DMS79 (cell line): ENCODE data around the gene SBK3.
"Not testable (repeated sequence)": the region's sequence is repeated elsewhere in the genome, so short reads cannot be mapped to it uniquely, and the experiment has no call there.

ENCODE experiments used
- DNase-seq: peaks from one replicate; lab custom pipeline; 2025; lab: John Stamatoyannopoulos, UW

SBK3 gene

DNA sequence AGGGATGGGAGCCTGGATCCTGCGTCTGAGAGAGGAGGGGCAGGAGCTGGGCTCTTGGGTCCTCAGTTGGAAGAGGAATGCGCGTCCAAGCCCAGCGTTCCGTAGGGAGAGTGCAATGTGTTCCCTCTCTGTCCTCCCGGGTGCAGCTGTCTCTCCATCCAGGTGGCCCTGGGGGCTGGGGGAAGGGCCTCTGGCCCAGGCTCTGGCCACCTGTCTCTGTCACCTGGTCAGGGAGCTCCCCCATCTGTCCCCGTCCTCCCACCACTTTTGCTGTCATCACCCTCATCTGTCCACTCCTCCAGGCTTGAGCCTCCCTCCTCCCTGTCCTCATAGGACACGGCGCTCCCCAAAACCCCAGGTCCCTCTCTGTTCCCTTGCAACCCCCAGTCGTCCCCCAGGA is 4.7 kb downstream of the SBK3 start:
- DNase-seq, result no peak

DNA sequence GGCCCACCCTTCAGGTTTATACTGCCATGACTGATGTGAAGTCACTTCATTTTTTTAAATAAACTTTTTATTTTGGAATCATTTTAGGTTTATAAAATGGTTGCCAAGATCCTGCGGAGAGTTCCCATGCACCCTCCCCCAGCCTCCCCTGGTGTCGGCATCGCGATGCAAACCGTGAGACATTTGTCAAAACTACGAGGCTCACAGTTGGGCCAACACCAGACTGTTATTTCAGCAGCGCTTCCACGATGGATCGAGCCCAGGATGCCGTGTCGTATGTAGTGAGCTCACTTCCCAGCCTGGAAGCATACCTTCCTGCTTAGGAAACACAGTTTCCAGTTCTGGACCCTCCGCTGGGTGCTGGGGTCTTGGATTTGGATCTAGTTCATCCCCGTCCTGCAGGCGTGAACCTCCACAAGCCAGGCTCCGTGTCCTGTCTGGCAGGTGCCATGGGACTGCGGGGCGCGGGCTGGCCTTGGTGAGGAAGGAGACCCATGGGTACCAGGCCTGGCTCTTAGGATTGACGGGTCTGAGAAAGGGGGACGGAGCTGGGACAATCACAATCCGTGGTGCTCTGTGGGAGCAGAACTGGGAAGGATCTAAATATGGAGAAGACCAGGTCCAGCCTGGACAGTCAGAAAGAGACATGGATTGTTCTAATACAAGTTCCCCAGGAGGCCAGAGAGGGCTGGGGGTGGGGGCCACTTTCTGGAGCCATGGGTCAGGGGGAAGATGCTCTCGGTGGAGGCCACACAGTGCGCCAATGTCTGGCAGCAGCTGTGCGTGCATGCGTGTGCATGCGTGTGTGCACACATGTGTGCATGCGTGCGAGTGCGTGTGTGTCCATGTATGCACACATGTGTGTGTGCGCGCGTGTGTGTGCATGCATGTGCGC is 6.0 kb downstream of the SBK3 start:
- no peak for DNase-seq

DNA sequence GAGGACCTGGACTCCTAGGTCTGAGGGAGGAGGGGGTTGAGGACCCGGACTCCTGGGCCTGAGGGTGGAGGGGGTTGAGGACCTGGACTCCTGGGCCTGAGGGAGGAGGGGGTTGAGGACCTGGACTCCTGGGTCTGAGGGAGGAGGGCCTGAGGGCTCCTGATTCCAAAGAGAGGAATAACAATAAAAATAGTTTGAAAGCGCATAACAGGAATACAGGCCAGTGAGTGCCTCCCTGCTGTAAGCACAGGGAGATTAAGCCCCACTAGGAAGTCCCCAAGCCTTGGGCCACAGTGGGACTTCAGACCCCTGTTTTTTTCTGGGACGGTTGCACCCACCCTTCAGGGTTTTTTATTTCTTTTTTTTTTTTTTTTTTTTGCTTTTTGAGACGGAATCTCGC is 7.2 kb downstream of the SBK3 start:
- DNase-seq, result no peak

DNA sequence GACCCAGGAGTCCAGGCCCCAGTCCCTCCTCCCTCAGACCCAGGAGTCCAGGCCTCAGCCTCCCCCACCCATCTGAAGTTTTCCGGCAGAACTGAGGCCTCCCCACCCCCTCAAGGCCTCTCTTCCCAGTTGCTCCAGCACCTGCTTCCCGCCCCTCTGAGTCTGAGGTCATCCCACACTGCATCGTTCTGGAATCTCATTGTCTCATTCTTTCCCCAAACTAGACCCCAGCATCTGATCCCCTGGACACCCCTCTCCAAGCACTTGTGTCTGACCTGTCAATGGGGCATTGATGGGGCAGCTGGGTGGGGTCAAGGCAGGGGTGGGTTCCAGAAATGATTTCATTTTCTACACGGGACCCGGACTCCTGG is 7.6 kb downstream of the SBK3 start:
- DNase-seq, result no peak

DNA sequence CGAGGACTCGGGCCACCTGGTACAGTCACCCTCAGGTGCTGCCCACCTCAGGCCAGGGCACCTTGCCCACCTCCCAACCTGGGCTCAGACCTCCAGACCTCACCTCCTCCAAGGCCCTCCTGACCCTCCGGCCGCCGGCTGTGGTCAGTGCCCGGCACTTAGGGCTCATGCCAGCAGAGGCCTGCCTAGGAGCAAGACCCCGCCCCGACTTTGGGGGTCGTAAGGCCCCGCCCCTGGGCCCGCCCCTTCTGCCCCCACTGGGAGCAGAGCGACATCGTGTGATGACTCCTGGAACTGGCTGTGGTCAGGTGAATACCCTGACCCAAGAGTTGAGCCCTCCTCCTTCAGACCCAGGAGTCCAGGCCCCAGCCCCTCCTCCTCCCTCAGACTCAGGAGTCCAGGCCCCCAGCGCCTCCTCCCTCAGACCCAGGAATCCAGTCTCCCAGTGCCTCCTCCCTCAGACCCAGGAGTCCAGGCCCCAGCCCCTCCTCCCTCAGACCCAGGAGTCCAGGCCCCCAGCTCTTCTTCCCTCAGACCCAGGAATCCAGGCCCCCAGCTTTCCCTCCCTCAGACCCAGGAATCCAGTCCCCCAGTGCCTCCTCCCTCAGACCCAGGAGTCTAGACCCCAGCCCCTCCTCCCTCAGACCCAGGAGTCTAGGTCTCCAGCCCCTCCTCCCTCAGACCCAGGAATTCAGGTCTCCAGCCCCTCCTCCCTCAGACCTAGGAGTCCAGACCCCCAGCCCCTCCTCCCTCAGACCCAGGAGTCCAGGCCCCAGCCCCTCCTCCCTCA is 8.2 kb downstream of the SBK3 start, which contains the start of gene SBK2:
TSS of gene SBK2 (minus strand) at position 183 of the 790 bp plus-strand sequence. CDS start 839 bp downstream, outside the sequence.
- DNase-seq, result no peak

DNA sequence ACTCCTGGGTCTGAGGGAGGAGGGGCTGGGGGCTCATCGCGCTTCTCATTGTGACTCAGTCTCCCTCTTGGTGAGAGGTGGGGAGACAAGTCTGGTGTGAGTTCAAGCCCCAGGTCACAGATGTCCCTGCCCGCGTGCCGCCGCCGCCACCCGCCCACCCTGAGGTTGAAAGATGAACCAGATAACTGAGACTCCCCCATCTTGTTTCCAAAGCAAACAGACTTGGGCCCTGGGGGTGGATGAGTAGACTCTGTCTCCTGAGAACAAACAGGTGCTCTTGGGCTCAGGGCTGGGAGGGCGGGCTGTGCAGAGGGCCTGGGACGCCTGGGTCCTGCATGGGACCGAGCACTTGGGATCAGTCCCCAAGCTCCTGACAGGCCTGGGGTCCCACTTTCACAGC is 9.0 kb downstream of the SBK3 start:
- no peak for DNase-seq

DNA sequence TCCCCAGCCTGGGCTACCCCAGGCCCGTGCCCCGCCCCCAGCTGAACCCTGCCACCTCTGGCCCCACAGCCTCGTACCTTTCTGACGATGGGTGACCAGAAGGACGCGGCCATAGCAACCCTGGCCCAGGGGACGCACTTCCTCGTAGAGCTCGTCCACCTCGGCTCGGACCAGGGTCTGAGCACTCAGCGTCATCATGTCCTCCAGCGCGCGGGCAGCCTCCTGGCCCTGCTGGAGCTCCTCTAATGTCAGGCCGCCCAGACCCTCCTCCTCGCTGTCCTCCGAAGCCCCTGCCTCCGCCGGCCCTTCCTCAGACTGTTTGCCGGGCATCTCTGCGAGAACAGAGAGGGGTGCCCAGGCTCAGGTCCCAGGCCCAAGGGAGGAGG is 9.4 kb downstream of the SBK3 start:
- DNase-seq, result no peak

DNA sequence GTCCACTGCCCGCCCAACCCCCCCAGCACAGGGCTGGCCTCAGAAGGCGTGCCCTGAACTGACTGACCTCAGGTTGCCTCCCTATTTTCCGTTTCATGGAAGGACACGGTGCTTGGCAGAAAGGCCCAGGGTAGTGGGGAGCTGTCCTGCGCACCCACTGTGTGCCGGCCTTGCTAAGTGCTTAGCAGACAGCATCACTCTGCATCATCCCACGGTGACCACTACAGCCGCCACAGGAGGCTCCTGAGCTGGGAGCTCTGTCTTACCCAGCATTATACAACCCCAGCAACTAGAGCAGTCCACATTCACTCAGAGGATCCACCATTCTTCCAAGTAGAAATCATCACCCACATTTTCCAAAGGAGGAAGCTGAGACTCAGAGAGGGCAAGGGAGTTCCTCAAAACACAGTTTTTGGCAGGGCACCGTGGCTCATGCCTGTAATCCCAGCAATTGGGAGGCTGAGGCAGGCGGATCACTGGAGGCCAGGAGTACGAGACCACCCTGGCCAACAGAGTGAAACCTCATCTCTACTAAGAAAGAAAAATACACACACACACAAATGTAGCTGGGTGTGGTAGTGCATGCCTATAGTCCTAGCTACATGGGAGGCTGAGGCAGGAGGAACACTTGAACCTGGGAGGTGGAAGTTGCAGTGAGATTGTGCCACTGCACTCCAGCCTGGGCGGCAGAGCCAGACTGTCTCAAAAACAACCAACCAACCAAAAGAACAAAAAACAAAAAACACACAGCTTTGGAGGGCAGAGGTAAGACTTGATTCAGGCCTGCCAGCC is 10.0 kb downstream of the SBK3 start:
- DNase-seq, result no peak

DNA sequence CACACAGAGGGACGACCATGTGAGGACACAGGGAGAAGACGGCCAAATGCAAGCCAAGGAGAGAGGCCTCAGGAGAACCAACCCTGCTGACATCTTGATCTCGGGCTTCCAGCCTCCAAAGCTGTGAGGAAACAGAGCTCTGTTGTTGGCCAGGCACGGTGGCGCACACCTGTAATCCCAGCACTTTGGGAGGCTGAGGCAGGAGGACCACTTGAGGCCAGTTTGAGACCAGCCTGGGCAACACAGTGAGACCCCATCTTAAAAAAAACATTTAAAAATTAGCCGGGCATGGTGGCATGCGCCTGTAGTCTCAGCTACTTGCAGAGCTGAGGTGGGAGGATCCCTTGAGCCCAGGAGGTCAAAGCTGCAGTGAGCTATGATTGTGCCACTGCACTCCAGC is 11.1 kb downstream of the SBK3 start:
- DNase-seq, result not testable (repeated sequence)

DNA sequence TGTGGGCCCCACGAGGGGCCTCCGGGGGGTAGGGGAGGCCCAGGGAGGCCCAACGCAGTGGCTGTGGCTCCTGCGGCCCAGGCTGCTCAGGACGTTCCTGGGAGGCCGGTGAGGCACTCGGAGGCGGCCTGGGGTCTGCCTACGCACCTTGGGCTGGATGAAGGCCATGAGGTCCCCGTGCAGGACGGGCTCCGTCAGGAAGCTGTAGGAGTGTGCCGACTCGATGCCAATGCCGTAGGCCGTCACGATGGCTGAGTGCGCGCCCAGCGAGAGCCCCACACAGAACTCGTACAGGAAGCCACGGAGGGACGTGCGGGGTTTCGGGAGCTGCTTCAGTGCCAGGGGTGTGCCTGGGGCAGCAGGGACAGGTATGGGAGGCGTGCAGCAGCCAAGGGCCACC is 14.3 kb downstream of the SBK3 start:
- no peak for DNase-seq

DNA sequence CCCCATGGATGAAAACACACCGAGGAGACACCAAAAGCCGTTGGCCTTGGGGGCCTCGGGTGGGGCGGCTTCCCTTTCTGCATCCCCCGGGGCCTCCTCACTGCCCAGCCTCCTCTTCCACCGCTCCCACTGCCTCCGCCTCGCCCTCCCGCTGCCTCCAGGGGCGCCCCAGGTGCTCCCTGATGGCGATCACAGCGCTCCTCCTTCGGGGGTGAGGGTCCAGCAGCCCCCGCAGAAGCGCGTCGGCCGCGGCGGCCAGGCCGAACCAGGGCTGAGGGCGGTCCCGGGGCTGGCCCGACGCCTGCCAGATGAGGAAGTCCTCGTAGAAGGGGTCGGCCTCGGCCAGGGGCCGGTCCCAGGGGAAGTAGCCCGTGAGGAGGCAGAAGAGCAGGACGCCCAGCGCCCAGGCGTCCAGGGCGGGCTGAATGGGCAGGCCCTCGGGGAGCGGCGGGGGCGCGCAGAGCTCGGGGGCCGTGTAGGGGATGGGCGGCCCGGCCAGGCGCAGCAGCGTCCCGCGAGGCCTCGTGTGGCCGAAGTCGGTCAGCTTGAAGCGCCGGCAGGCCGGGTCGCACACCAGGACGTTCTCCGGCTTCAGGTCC is 15.6 kb downstream of the SBK3 start:
- DNase-seq, result no peak

DNA sequence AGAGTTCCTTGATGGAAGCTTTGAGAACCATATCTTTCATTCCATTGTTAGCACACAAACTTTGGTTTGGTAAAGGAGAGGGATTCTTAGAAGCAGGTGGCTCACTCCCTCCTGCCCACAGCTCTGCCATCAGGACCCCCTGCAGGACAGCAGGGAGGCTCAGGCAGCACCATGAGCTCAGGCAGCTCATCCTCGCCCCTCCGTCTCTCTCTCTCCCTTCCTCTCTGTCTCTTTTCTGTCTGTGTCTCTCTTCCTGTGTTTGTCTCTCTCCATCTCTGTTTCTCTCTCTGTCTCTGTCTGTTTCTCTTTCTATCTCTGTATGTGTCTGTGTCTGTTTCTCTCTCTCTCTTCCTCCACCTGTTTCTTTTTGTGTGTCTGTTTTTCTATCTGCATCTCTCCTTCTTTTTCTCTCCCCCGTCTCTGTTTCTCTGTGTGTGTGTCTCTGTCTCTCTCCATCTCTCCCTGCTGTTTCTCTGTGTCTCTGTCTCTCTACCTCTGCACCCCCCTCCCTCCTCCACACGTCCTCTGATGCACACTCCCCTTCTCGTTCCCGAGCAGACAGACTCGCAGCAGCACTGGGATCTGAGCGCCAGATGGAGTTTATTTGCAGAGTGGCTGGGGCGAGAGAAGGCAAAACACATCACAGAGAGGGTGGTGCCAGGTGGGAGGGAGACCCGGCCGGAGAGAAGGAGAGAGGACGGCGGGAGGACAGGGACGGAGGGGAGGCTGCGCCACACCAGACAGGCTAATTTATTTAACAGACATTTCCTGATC is 17.1 kb downstream of the SBK3 start:
- peak; percentile 15 for DNase-seq

DNA sequence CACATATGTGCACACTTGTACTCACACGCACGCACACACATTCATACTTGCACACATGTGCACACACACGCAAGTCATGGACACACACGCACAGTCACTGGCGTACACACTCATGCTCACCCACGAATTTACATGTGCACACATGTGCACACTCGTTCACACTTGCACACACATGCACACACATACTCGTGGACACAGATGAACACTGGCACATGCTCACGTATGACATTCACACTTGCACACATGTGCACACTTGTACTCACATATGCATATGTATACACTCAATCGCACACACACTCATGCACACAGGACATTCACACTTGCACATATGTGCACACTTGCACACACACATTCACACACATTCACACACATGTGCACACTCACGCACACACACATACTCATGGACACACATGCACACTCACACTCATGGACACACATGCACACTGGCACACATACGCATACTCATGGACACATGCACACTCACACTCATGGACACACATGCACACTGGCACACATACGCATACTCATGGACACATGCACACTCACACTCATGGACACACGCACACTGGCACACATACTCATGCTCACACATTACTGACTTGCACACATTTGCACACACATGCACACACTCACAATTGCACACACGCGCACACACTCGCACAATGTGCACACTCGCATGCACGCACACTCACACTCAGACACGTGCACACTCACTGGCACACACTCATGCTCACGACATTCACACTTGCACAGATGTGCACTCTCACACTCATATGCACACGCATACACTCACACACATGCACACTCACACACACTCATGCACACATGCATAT is 17.9 kb downstream of the SBK3 start:
- no peak for DNase-seq

DNA sequence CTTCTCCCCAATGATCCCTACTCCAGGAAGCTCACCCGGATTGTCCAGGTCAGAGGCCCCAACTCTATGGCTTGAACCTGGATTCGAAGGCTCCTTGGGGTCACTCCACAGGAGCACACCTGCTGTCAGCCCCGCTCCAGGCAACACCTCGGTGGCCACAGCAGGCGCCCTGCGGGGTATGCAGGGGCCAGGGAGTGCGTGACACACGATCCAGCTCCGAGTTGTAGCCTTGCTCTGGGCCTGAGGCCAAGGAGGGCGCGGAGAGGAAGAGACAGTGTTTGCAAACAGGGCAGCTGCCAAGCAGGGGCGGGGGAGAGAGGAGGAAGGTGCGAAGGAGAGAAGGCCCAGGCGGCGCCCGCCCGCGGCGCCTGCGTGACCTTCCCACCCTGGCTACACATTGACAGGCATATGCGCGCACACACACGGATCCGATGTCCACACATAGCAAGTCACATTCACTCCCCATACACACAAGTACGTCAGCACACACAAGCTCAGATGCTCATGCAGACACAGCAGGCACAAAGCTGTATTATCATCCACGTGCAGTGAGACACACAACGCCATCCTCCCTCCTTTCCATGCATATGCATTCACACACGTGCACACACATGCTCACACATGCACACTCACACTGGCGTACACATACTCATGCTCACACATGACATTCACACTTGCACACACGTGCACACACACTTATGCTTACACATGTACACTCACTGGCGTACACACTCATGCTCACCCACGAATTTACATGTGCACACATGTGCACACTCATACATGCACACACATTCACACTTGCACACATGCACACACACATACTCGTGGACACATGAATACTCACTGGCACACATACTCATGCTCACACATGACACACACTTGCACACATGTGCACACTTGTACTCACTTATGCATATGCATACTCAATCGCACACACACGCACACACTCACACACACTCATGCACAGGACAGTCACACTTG is 18.8 kb downstream of the SBK3 start:
- peak; percentile 71 for DNase-seq

DNA sequence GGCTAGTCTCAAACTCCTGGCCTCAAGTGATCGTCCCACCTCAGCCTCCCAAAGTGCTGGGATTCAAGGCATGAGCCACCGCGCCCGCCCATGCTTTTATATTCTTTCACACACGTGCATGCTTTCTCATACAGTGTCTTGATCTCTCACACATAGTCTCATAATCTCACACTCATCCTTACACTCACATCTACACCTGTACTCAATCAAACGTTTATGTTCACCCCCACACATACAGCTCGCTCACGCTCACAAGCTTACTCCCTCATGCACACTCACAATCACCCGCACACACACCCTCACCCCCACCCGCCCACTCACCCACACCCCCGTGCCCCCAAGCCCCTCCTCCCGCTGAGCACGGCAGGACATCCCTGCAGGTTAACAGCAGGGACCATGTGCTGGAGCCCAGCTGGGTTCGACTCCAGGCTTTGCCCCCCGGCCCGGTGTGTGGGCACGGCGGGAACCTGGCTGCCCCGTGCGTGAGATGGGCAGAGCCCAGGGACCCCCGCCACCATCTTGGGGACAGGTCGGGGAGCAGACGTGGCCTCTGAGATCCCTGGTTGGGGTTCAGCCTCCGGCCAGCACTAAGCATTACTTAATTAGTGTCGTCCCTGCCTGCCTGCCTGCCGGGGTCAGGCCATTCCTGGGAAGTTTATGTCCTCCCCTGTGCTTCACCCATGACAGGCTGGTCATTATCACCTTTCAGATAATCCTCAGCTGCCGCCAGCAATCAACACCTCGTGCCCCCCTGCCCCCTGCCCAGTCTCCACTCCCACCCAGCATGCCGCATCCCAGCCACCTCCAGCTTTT is 19.8 kb downstream of the SBK3 start:
- no peak for DNase-seq

DNA sequence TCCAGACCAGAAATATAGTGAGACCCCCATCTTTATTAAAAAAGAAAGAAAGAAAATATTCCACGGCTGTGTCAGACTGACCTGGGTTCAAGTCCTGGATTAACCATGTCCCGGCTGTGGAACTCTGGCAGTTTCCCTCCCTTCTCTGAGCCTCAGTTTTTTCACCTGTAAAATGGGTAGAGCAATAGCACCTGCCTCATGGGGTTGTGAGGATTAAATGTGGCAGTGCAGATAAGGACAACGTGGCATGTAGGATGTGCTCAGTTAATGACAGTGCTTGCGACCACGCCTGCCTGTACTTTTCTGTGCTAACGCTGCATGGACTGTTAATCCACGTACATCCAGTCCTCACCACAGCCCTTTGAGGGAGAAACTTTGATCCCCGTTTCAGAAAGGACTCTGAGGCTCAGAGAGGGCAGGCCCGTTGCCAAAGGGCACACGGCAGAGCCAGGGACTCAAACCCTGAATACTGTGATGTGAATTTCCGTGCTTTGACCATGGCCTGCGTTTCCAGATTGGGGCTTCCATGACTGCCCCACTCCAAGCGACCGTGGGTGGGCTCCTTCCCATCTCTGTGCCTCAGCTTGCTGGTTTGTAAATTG is 24.6 kb downstream of the SBK3 start:
- no peak for DNase-seq

DNA sequence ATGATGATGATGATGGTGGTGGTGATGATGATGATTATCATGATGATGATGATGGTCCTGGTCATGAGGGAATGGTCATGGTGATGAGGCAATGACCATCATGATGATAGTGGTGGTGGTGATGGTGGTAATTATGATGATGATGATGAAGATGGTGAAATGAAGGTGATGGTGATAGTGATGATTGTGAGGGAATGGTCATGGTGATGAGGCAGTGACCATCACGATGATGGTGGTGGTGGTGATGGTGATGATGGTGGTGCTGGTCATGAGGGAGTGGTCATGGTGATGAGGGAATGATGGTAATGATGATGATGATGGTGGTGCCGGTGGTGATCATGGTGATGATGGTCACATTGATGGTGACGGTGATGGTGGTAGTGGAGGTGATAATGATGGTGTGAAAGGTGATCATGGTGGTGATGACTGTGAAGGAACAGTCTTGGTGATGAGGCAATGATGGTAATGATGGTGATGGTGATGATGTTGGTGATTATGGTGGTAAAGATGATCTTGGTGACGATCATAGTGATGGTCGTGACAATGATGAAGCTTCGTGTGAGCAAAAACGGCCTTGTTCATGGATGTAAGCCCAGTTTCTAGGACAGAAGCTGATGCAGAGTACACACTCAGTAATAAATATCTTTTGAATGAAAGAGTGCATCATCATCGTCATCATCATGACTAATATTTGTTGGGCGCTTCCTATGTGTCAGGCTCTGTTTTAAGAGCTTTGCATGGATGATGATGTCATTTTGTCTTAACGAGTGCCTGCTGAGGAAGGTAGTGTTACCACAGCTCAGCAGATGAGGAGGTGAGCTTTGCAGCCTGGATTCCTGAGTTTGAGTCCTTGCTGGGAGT is 25.7 kb downstream of the SBK3 start:
- no peak for DNase-seq
